Smooth muscle cell (in vitro differentiated cells): ENCODE data around the gene IRAK3. TPM values are rescaled to one million over a fixed set of nuclear protein-coding genes. Genes with fewer than 3 reads are reported as not detected.
A peak's percentile ranks its signal among the peaks of the same experiment; 100 is the strongest.
"Not testable (repeated sequence)": the region's sequence is repeated elsewhere in the genome, so short reads cannot be mapped to it uniquely, and the experiment has no call there.

Source experiments
- DNase-seq: peaks from one replicate; lab custom pipeline; 2025; ENCODE audit not compliant: unreplicated experiment; lab: John Stamatoyannopoulos, UW
- H2AFZ ChIP-seq: fragments of 200-600 bp; sonication (generic); 2 replicates; pipeline ENCODE4 v1.6.0; 2016; ENCODE audit warnings: antibody characterized with exemption, low read depth, mild to moderate bottlenecking
- H3F3A ChIP-seq: fragments of 200-600 bp; sonication (generic); 2 replicates; pipeline ENCODE4 v1.6.0; 2017; ENCODE audit warnings: antibody characterized with exemption, low read depth
- H3K27ac ChIP-seq: fragments of 200-600 bp; sonication (generic); 2 replicates; pipeline ENCODE4 v1.5.1; 2016; ENCODE audit warnings: low read depth, mild to moderate bottlenecking
- H3K27me3 ChIP-seq: fragments of 200-600 bp; sonication (generic); 2 replicates; pipeline ENCODE4 v1.6.1; 2016; ENCODE audit warnings: low read depth, mild to moderate bottlenecking
- H3K36me3 ChIP-seq: fragments of 200-600 bp; sonication (generic); 2 replicates; pipeline ENCODE4 v1.5.1; 2016; ENCODE audit warnings: low read depth
- H3K4me1 ChIP-seq: fragments of 200-600 bp; sonication (generic); 2 replicates; pipeline ENCODE4 v1.5.1; 2016; ENCODE audit warnings: low read depth
- H3K4me2 ChIP-seq: fragments of 200-600 bp; sonication (generic); 2 replicates; pipeline ENCODE4 v1.6.0; 2016; ENCODE audit warnings: mild to moderate bottlenecking
- H3K4me3 ChIP-seq: fragments of 200-600 bp; sonication (generic); 2 replicates; pipeline ENCODE4 v1.5.1; 2016; ENCODE audit warnings: mild to moderate bottlenecking
- H3K79me2 ChIP-seq: fragments of 200-600 bp; sonication (generic); 2 replicates; pipeline ENCODE4 v1.6.0; 2016; ENCODE audit warnings: low read depth, mild to moderate bottlenecking
- H3K9ac ChIP-seq: fragments of 200-600 bp; sonication (generic); 2 replicates; pipeline ENCODE4 v1.6.0; 2016; ENCODE audit warnings: low read depth
- H3K9me3 ChIP-seq: fragments of 200-600 bp; sonication (generic); replicated peaks from 2 replicates; pipeline ENCODE4 v1.5.1; 2016; ENCODE audit warnings: low read depth
- H4K20me1 ChIP-seq: fragments of 200-600 bp; sonication (generic); 2 replicates; pipeline ENCODE4 v1.6.0; 2016; ENCODE audit warnings: low read depth
- CTCF ChIP-seq: fragments of 200-600 bp; sonication (generic); IDR thresholded peaks from 2 replicates; pipeline ENCODE4 v1.5.1; 2017; ENCODE audit warnings: borderline replicate concordance, mild to moderate bottlenecking, antibody characterized with exemption; ENCODE audit not compliant: insufficient read depth, poor library complexity, severe bottlenecking
- WGBS: methylation state at CpG from one replicate; pipeline ENCODE4 v1.1.7; 2016; ENCODE audit warnings: low lambda C conversion rate; 5-methylcytosine and 5-hydroxymethylcytosine counted together
- polyA plus RNA-seq: library from polyadenylated mRNA; unstranded; fragments of >200 nt; fragmentation: Nextera tagmentation; extraction: Ambion mirVana; gene quantifications from 2 replicates; pipeline ENCODE4 v1.2.1, GENCODE V29; 2016
- total RNA-seq: library from RNA; depleted of rRNA; stranded (reverse); fragments of >200 nt; gene quantifications from 2 replicates; pipeline ENCODE4 v1.2.3, GENCODE V29; 2014

The IRAK3 gene
- total and polyA plus RNA-seq, 2 experiments from 2014 or later: 2.4 to 5.3 TPM

- DNase-seq: no peak
- Histone ChIP-seq H3K9ac (no peak overlapping the region), H3K27ac (peak overlapping the region; percentile 17), H3K79me2 (no peaks in the 10 kb centered on the region), H3K27me3 (no peaks in the 10 kb centered on the region), H3K36me3 (no peaks in the 10 kb centered on the region), H4K20me1 (no peaks in the 10 kb centered on the region), H3K4me2 (no peak overlapping the region), H3K9me3 (no peaks in the 10 kb centered on the region), H3F3A (no peaks in the 10 kb centered on the region), H3K4me1 (no peaks in the 10 kb centered on the region), H3K4me3 (no peak overlapping the region), H2AFZ (no peak overlapping the region)
- TF ChIP-seq CTCF: no peak
- WGBS: 92% methylated on average over 4 of the region's 4 CpGs
Observed at GRCh38 chr12:66217342-66217917, 28.4 kb downstream of the IRAK3 start.

GRCh38 chr12:66228462-66228861 lies 39.4 kb downstream of the IRAK3 start:
- Histone ChIP-seq H2AFZ (no peak overlapping the region), H4K20me1 (no peaks in the 10 kb centered on the region), H3K27ac (no peak overlapping the region), H3K4me2 (no peak overlapping the region), H3K4me1 (no peaks in the 10 kb centered on the region), H3K79me2 (no peaks in the 10 kb centered on the region), H3F3A (no peaks in the 10 kb centered on the region), H3K27me3 (no peaks in the 10 kb centered on the region), H3K9ac (no peak overlapping the region), H3K4me3 (no peak overlapping the region), H3K9me3 (no peaks in the 10 kb centered on the region), H3K36me3 (no peaks in the 10 kb centered on the region)
- DNase-seq: no peak
- no peak for TF ChIP-seq CTCF

GRCh38 chr12:66232263-66232662 lies 43.2 kb downstream of the IRAK3 start:
- no peaks in the 10 kb centered on the region for H4K20me1 ChIP-seq
- H3K4me2 ChIP-seq: no peak overlapping the region
- no peak for DNase-seq
- H3K79me2 ChIP-seq: no peaks in the 10 kb centered on the region
- H3K27ac ChIP-seq: no peak overlapping the region
- peaks cover 5% of the 10 kb centered on the region for H3K4me1 ChIP-seq
- no peak overlapping the region for H3K9ac ChIP-seq
- H2AFZ ChIP-seq: no peak overlapping the region
- no peaks in the 10 kb centered on the region for H3K36me3 ChIP-seq
- H3K4me3 ChIP-seq: no peak overlapping the region
- H3K27me3 ChIP-seq: no peaks in the 10 kb centered on the region
- WGBS: 90% methylated on average over 3 of the region's 3 CpGs
- TF ChIP-seq CTCF: no peak
- peaks cover 7% of the 10 kb centered on the region for H3F3A ChIP-seq
- H3K9me3 ChIP-seq: no peaks in the 10 kb centered on the region

GRCh38 chr12:66234037-66234693 lies 45.2 kb downstream of the IRAK3 start:
- not testable (repeated sequence) for H3K9me3 ChIP-seq, H2AFZ ChIP-seq, H3K4me3 ChIP-seq, H3K36me3 ChIP-seq, H3K27me3 ChIP-seq, H4K20me1 ChIP-seq, DNase-seq, H3F3A ChIP-seq, H3K27ac ChIP-seq, H3K9ac ChIP-seq, H3K79me2 ChIP-seq
- peaks cover 11% of the 10 kb centered on the region for H3K4me1 ChIP-seq
- 75% methylated on average over 13 of the region's 13 CpGs for WGBS
- H3K4me2 ChIP-seq: peak overlapping the region; percentile 95

- 6% methylated on average over 49 of the region's 72 CpGs for WGBS
- peak overlapping the region; percentile 81 for H3K4me3 ChIP-seq
- peak overlapping the region; percentile 95 for H3K4me2 ChIP-seq
- H2AFZ ChIP-seq: peak overlapping the region; percentile 95
- H3K9ac ChIP-seq, H3K27me3 ChIP-seq, H3K36me3 ChIP-seq, H3F3A ChIP-seq, H4K20me1 ChIP-seq, H3K79me2 ChIP-seq, H3K27ac ChIP-seq, H3K9me3 ChIP-seq: not testable (repeated sequence)
- peak; percentile 35 for DNase-seq
- peaks cover 11% of the 10 kb centered on the region for H3K4me1 ChIP-seq
Observed at GRCh38 chr12:66234773-66235625, 46.0 kb downstream of the IRAK3 start.
